ENCODE measurements around the gene FMN1. TPM values are rescaled to one million over a fixed set of nuclear protein-coding genes. Genes with fewer than 3 reads are reported as not detected.

FMN1 gene
- total RNA-seq, 2 donors from 2014 or later = 2.4 to 3.1 TPM

GRCh38 chr15:33135355-33135781 is 59.1 kb downstream of the FMN1 start:
- TF ChIP-seq CTCF (IDR thresholded peaks at IDR 0.05) = no peak

GRCh38 chr15:33132722-33133345 is 61.7 kb downstream of the FMN1 start:
- Histone ChIP-seq H3K4me1 (no peaks in the 10 kb centered on the region), H3K27ac (no peak overlapping the region), H3K27me3 (no peaks in the 10 kb centered on the region), H3K36me3 (no peaks in the 10 kb centered on the region), H3K9me3 (no peaks in the 10 kb centered on the region), H3K4me3 (no peak overlapping the region)
- DNase-seq (ENCODE audit: low spot score) = no peak
- peak in 1 of 2 donors; percentile 66 for TF ChIP-seq CTCF (IDR thresholded peaks at IDR 0.05)

More at GRCh38 chr15:33135355-33135781, 59.1 kb downstream of the FMN1 start:
- no peak for DNase-seq (ENCODE audit: low spot score)
- Histone ChIP-seq H3K4me1 (no peaks in the 10 kb centered on the region), H3K4me3 (no peak overlapping the region), H3K36me3 (no peaks in the 10 kb centered on the region), H3K27ac (no peak overlapping the region), H3K27me3 (no peaks in the 10 kb centered on the region), H3K9me3 (no peaks in the 10 kb centered on the region)

GRCh38 chr15:33132233-33132580 is 62.3 kb downstream of the FMN1 start:
- H3K4me3 ChIP-seq = no peak overlapping the region
- no peak for TF ChIP-seq CTCF (IDR thresholded peaks at IDR 0.05)
- DNase-seq (ENCODE audit: low spot score) = no peak
- H3K4me1 ChIP-seq = no peaks in the 10 kb centered on the region
- H3K27ac ChIP-seq = no peak overlapping the region
- no peaks in the 10 kb centered on the region for H3K27me3 ChIP-seq
- no peaks in the 10 kb centered on the region for H3K9me3 ChIP-seq
- H3K36me3 ChIP-seq = no peaks in the 10 kb centered on the region

GRCh38 chr15:33131552-33132232 is 62.8 kb downstream of the FMN1 start:
- Histone ChIP-seq H3K9me3 (no peaks in the 10 kb centered on the region), H3K27me3 (no peaks in the 10 kb centered on the region), H3K27ac (no peak overlapping the region), H3K4me3 (no peak overlapping the region), H3K4me1 (no peaks in the 10 kb centered on the region), H3K36me3 (no peaks in the 10 kb centered on the region)
- DNase-seq (ENCODE audit: low spot score) = no peak
- TF ChIP-seq CTCF (IDR thresholded peaks at IDR 0.05) = no peak

GRCh38 chr15:33126559-33127290 is 67.8 kb downstream of the FMN1 start:
- Histone ChIP-seq H3K9me3 (no peaks in the 10 kb centered on the region), H3K27me3 (no peaks in the 10 kb centered on the region), H3K36me3 (no peaks in the 10 kb centered on the region), H3K4me3 (no peak overlapping the region), H3K27ac (no peak overlapping the region), H3K4me1 (no peaks in the 10 kb centered on the region)
- no peak for DNase-seq (ENCODE audit: low spot score)
- no peak for TF ChIP-seq CTCF (IDR thresholded peaks at IDR 0.05)

Data from right atrium auricular region (tissue), 2 donors.